LNCAP (cell line): ENCODE measurements around the gene USP10.

Source experiments
- TF ChIP-seq, protein P1 (sequence below): fragments of 450-650 bp; IDR thresholded peaks from 2 replicates; pipeline ENCODE4 v1.5.1; 2017; ENCODE audit warnings: mild to moderate bottlenecking

Gene USP10

DNA sequence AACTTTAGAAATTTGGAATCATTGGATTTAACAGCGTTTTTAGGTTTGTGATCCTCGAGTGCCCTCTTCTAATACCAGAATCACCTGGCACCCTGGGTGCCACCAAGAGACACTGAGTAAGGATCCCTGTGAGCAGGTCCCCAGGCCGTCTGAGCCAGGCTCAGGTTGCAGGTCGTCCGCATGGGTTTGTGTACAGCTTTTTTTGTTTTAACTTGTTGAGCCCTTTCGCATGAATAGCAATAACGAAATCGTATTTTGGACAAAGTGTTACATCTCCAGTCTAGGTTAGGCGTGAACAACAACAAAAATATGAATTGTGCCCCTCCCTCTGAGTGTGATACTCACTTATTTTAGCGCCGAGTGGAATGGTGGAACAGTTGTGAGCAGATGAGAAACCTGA is 10.9 kb downstream of the USP10 start:
- TF ChIP-seq, protein P1, sequence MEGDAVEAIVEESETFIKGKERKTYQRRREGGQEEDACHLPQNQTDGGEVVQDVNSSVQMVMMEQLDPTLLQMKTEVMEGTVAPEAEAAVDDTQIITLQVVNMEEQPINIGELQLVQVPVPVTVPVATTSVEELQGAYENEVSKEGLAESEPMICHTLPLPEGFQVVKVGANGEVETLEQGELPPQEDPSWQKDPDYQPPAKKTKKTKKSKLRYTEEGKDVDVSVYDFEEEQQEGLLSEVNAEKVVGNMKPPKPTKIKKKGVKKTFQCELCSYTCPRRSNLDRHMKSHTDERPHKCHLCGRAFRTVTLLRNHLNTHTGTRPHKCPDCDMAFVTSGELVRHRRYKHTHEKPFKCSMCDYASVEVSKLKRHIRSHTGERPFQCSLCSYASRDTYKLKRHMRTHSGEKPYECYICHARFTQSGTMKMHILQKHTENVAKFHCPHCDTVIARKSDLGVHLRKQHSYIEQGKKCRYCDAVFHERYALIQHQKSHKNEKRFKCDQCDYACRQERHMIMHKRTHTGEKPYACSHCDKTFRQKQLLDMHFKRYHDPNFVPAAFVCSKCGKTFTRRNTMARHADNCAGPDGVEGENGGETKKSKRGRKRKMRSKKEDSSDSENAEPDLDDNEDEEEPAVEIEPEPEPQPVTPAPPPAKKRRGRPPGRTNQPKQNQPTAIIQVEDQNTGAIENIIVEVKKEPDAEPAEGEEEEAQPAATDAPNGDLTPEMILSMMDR = no peak

DNA sequence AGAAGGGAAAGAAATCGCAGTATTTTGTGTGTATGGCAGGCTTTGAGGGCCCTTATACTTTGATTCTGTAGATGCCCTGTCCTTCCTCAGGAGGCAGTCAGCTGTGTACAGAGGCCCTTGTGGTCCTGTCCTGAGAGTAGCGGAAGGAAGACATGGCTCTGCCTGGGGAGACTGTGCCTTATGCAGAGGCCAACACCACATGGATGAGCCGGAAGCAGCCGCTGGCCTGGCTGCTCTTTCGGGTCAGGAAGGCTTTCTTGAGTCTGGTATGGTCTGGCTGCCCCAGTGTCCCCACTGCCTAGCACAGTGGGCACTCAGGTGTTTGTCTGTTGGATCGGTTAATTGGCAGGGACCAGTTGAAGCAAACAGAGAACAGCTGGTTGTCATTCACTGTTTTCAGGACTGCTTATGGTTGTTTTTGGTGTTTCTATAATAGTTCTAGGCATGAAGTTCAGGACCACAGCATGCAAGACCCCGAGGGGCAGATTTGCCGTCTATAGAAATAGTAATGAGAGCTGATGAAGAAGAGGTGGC is 12.4 kb downstream of the USP10 start:
- TF ChIP-seq, protein P1 = no peak

DNA sequence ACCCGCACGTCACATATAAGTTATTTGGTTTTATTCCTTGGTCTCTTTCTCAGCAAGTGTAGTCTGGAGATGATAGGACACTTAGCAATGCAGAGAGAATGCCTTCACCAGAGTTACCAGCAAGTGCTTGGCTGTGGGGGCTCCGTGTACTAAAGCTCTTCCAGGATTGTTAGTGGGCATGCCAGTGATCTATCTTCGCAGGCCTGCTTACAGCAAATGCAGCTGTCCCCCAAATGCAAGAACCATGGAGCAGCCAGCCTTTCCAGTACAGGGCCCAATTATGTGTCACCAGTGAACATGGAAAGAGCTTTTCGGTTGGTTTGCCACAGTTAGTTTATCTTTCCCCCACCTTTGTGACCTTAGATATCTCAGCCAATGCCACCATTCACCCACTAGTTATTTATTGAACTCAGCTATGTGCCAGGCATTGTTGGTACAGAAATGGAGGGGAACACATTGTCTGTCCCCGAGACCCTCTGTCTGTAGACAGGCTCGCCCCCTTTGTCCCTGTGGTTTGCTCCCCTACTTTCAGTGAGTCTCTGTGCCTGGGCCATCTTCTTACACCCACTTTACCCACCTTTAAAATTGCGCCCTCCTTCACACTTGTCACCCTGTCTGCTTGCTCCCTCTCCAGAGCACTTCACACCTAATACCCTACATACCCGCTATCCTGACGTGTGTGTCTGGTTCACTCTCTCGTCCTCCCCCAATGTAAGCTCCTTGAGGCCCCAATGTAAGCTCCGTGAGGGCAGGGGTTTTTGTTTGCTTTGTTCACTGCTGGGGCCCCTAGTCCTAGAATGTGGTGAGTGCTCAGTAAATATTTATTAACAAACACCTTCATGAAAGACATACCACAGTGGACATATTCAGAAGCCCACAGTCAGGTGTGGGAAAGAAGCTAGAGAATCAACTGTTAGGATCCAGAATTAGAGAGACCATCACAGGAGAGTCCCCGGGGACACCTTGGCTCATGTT is 13.3 kb downstream of the USP10 start:
- TF ChIP-seq, protein P1 = no peak

DNA sequence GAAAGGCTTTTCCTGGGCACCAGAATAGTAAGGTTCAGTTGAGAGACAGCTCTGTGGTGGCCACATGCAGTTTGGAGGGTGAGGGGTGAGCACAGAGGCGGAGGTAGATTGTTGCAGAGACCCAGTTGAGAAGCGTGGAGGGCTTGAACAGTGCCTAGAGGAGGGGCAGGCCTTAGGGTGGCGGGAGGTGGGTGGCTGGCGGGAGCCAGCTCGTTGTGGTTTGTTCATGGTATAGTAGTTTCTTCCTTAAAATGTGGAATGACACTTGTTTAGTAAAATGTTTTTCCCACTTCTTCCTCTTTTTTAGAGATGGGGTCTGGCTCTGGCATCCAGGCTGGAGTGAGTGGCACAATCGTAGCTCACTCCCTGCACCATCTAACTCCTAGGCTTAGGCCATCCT is 14.2 kb downstream of the USP10 start:
- TF ChIP-seq, protein P1 = no peak

DNA sequence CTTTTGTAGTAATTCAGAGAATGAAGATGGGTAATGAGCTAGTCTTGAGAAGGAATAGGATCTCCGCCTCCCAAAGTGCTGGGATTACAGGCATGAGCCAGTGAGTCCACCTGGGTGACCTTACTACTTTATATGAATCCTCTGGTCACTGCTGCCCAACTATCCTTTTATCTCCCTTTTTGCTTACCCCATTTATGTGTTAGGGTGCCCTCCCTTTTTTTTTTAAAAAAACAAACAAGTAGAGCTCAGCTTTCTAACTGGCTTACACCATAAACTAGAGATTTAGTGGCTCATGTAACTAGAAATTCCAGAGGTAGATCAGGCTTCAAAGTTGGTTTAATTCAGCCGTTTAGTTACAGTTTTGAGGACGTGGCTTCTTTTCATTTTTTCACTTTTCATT is 15.6 kb downstream of the USP10 start:
- TF ChIP-seq, protein P1 = no peak

DNA sequence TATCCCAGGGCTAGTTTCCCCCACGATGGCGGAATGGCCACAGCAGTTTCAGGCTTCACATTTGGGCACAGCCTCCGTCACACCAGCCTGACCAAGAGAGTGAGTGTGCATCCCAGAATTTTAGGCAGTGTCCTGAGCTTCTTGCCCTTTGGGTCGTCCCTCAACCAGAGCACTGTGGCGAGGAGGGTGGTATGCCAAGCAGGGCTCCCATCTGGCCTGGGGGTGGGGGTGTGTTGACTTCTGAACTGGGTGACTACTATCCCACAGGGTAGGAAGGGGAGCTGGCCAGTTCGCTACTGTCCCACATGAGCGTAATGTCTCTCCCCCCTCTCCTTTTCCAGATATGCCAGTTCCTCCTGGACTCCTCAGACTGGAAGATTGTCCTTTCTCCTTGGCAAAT is 16.1 kb downstream of the USP10 start:
- TF ChIP-seq, protein P1 = no peak

DNA sequence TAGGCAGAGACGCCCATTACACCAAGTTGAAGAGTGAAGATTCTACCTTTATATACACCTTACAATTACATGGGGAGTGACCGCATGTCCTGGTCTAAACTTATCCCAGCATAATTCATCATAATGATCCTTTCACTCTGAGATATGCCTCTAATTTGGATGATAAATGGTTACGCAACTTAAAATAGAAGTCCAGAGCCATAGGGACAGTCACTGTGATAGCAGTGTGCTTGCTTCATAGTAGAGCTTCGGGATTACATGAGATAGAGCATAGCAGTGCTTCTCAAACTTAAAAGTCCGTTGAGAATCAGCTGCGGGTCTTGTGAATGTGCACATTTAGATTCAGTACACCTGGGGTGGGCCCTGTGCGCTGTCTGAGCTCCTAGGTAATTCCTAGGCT is 16.9 kb downstream of the USP10 start:
- TF ChIP-seq, protein P1 = no peak
